HAP-1 (cell line): ENCODE data around the gene SLC66A3.

Experiments
- DNase-seq, 2 experiments: peaks; one replicate each; pipeline ENCODE4 v3.0.0-alpha.2; 2016 to 2020; ENCODE audit warnings: low spot score in 2 of 2
- H3K27me3 ChIP-seq: fragments of 250-450 bp; sonication (Bioruptor Pico); 2 replicates; pipeline ENCODE4 v1.5.1; 2020; ENCODE audit warnings: low read depth, mild to moderate bottlenecking, moderate library complexity
- H3K36me3 ChIP-seq: fragments of 250-450 bp; sonication (Bioruptor Pico); replicated peaks from 2 replicates; pipeline ENCODE4 v1.5.1; 2020; ENCODE audit warnings: mild to moderate bottlenecking
- H3K4me1 ChIP-seq: fragments of 250-450 bp; sonication (Bioruptor Pico); 2 replicates; pipeline ENCODE4 v1.5.1; 2020; ENCODE audit warnings: mild to moderate bottlenecking
- H3K4me3 ChIP-seq: fragments of 250-450 bp; sonication (Bioruptor Pico); 2 replicates; pipeline ENCODE4 v1.5.1; 2020; ENCODE audit warnings: mild to moderate bottlenecking, moderate library complexity
- H3K9me3 ChIP-seq: fragments of 250-450 bp; sonication (Bioruptor Pico); 2 replicates; pipeline ENCODE4 v1.5.1; 2020; ENCODE audit warnings: mild to moderate bottlenecking, moderate library complexity
- in situ Hi-C: fragments of 300-500 bp; cut with MboI; formaldehyde crosslinking; loops from 3 replicates; pipeline ENCODE4 v1.14.3; 2020; ENCODE audit warnings: low sequenced_read_pairs, inconsistent platforms, mixed read lengths

Gene SLC66A3

DNA sequence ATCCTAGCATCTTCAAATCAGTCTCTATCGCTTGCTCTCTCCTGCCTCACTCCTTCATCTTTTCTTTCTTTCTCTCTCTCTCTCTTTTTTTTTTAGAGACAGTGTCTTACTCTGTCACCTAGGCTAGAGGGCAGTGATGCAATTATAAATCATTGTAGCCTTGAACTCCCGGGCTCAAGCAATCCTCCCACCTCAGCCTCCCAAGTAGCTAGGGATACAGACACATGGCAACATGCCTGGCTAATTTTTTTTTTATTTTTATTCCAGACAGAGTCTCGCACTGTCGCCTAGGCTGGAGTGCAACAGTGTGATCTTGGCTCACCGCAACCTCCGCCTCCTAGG lies 10.6 kb upstream of the SLC66A3 start:
- no peaks in the 10 kb centered on the region for H3K4me1 ChIP-seq
- in situ Hi-C loops: loop anchor here (25.0 kb wide), 1 partner anchor 643 kb away; no protein-coding TSS in a partner anchor
- DNase-seq: no peak
- H3K4me3 ChIP-seq: no peak overlapping the region
- no peaks in the 10 kb centered on the region for H3K9me3 ChIP-seq
- no peaks in the 10 kb centered on the region for H3K36me3 ChIP-seq
- peaks cover 4% of the 10 kb centered on the region; the same call in 1 of the 2 replicates for H3K27me3 ChIP-seq

DNA sequence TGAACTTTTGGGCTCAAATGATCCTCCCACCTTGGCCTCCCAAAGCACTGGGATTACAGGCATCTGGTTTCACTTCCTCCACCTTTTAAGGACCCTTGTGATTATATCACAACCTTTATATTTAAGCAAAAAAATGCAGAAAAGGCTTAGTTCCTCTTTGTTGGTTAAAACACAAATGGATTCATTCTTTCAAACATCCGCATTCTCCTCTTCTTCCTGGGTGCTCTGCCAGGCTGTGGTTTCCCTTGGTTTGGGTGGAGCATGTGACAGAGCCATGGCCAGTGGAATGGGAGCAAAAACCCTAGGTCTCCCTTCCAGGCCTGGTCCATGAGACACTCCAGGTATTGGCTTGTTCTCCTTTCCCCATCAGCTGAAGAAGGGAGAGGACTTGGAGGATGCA lies 9.9 kb upstream of the SLC66A3 start:
- H3K27me3 ChIP-seq: peaks cover 4% of the 10 kb centered on the region; the same call in 1 of the 2 replicates
- no peak overlapping the region for H3K4me3 ChIP-seq
- no peaks in the 10 kb centered on the region for H3K36me3 ChIP-seq
- in situ Hi-C loops: loop anchor here (25.0 kb wide), 1 partner anchor 642 kb away; no protein-coding TSS in a partner anchor
- no peak for DNase-seq
- H3K9me3 ChIP-seq: no peaks in the 10 kb centered on the region
- no peaks in the 10 kb centered on the region for H3K4me1 ChIP-seq

DNA sequence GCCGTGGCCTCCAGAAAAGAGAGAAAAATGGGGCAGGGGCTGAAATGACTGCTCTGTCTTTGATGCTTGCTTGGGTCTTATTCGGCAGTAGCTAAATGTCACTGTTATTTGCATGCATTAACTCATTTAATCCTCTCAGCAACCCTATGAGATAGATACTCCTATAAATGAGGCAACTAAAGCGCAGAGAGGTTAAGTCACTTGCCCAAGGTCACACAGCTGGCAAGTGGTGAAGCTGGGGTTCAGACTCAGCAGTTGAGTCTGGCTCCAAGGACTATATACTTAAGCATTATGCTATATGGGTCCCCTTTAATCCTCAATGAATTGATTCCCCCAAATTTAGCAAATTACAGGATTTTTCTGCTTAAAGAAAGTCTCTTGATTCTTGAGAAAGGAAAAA lies 9.2 kb upstream of the SLC66A3 start:
- in situ Hi-C loops: loop anchor here (25.0 kb wide), 1 partner anchor 641 kb away; no protein-coding TSS in a partner anchor
- no peak for DNase-seq
- H3K36me3 ChIP-seq: no peaks in the 10 kb centered on the region
- peaks cover 4% of the 10 kb centered on the region; the same call in 1 of the 2 replicates for H3K27me3 ChIP-seq
- no peaks in the 10 kb centered on the region for H3K4me1 ChIP-seq
- no peak overlapping the region for H3K4me3 ChIP-seq
- H3K9me3 ChIP-seq: no peaks in the 10 kb centered on the region

DNA sequence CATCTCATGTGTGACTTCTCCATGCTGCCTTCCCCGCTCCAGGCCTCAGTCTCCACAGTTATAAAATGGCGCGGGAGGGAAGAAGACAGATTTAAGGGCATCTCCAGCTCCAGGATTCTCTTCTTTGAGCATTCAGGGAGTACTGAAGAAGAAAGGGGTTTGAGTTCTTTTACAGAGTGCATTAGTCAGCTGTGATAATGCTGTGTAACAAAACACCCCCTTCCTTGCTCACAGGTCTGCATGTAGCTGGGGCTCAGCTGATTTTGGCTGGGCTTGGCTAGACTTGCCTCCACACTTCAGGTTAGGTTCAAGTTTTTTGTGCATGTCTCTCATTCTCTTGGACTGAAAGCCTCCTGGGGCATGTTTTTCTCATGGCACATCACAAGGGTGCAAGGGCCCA lies 8.0 kb upstream of the SLC66A3 start:
- Histone ChIP-seq H3K9me3 (no peaks in the 10 kb centered on the region), H3K4me1 (no peaks in the 10 kb centered on the region), H3K27me3 (peaks cover 4% of the 10 kb centered on the region; the same call in 1 of the 2 replicates), H3K4me3 (no peak overlapping the region), H3K36me3 (no peaks in the 10 kb centered on the region)
- in situ Hi-C loops: loop anchor here (25.0 kb wide), 1 partner anchor 640 kb away; no protein-coding TSS in a partner anchor
- no peak for DNase-seq

DNA sequence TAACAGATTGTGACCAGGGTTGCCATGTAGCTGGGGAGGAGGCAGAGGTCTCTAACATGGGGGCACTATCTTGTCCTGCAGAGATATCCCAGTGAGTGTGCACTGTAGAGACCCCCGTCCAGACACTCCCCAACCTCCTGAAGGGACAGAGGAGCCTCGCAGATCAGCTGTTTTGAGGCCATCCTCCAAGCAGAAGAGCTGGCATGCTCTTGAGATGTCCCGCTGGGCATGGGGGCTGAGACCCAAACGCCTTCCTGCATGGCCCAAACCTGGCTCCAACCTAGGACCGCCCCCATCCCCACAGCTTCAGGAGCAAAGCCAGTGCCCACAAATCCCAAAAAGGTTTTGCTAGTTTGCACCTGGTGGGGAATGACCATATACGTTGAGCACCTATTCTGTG lies 2.7 kb upstream of the SLC66A3 start:
- in situ Hi-C loops: no loop called here
- peaks cover 9% of the 10 kb centered on the region for H3K4me1 ChIP-seq
- DNase-seq: no peak
- H3K4me3 ChIP-seq: no peak overlapping the region
- H3K9me3 ChIP-seq: no peaks in the 10 kb centered on the region
- H3K36me3 ChIP-seq: no peaks in the 10 kb centered on the region
- H3K27me3 ChIP-seq: no peaks in the 10 kb centered on the region

DNA sequence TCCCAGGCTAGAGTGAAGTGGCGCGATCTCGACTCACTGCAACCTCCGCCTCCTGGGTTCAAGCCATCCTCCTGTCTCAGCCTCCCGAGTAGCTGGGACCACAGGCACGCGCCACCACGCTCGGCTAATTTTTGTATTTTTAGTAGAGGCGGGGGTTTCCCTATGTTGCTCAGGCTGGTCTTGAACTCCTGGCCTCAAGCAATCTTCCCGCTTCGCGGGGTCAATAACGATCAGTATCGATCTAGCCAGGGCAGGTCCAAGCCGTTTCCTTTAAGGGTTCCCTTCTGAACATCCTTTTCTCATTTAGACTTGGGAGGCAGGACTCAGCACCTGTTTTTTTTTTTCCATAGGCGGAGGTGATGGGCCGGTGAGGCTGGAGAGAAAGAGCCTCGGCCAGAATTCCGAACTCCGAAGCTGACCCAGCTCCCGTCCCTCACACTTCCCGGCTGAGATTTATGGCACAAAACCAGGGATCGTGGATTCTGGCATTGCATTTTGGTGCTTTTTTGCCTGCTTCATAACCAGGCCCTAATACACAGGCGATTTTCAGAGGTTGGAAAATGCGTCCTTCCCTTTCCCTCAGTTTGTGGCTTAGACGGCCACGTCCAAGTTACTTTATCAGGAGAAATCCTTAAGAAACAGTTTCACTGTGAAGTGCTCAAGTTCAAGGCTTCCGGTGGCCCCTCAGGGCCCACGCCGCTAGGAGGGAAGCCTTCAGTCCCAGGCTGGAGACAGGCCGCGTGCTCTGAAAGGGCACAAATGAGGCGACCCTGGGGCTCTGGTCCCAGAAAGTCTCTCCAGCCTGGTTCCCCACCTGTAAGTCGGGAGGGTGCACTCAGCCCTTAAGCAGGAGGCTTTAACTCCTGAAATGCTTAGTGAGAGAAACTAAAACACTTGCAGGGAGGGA lies 998 bp upstream of the SLC66A3 start:
- H3K4me3 ChIP-seq: peak overlapping the region; percentile 33
- H3K4me1 ChIP-seq: peaks cover 9% of the 10 kb centered on the region
- H3K9me3 ChIP-seq: no peaks in the 10 kb centered on the region
- H3K36me3 ChIP-seq: no peaks in the 10 kb centered on the region
- no peak for DNase-seq
- no peaks in the 10 kb centered on the region for H3K27me3 ChIP-seq
- in situ Hi-C loops: no loop called here

DNA sequence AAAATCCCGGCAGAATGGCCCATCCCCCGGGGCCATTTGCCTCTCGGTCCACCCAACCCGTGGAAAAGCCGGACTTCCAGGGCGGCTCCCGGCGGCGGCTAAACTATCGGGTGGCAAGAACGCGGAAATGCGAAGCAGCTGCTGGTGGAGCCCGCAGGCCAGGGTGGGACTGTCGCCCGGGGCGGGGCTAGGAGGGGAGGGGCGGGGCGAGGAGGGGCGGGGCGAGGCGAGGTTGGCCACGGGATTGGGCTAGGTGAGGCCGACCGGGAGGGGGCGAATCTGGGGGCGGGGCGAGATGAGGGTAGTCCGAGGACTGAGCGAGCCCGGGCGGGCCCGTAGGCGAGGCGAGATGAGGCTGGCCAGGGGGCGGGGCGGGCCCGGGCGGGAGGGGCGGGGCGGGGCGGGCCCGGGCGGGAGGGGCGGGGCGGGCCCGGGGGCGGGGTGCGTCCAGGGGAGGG lies 315 bp upstream of the SLC66A3 start:
- peak; percentile 87 to 99 for DNase-seq
- H3K4me1 ChIP-seq: peaks cover 9% of the 10 kb centered on the region
- no peaks in the 10 kb centered on the region for H3K36me3 ChIP-seq
- H3K27me3 ChIP-seq: no peaks in the 10 kb centered on the region
- H3K4me3 ChIP-seq: peak overlapping the region; percentile 33
- in situ Hi-C loops: no loop called here
- no peaks in the 10 kb centered on the region for H3K9me3 ChIP-seq

DNA sequence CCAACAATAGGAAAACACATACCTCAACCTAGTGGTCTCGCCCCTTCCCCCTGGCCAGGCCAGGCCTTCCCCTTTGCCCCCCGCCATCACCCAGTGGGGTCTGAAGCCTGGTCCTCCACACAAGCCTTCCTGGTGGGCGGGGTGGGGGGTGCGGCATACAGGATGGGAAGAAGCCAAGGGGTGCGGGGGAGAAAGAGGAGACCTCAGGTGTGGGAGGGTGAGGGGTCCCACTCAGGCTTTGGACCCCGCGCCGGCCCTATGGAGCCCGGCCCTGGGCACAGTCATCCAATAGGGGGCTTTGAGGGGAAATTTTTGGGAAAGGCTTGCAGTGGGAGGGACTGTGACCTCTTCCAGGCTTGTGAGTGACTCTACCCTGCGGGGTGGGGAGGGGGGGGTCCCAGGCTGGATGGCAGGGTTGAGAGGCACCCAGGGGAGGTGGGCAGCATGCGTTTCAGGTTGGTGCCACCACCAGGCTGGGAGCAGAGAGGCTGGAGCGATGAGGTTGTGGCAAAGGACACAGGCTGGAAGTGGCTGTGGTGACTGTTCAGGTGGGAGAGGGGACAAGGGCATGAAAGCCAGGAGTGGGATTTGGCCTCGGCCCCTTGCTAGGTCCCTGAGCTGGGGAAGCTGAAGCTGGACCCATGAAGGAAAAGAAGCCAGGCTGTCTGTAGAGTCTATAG lies 1.3 kb downstream of the SLC66A3 start:
- DNase-seq: no peak
- no peak overlapping the region for H3K4me3 ChIP-seq
- H3K4me1 ChIP-seq: peaks cover 9% of the 10 kb centered on the region
- H3K27me3 ChIP-seq: no peaks in the 10 kb centered on the region
- no peaks in the 10 kb centered on the region for H3K36me3 ChIP-seq
- in situ Hi-C loops: no loop called here
- no peaks in the 10 kb centered on the region for H3K9me3 ChIP-seq

DNA sequence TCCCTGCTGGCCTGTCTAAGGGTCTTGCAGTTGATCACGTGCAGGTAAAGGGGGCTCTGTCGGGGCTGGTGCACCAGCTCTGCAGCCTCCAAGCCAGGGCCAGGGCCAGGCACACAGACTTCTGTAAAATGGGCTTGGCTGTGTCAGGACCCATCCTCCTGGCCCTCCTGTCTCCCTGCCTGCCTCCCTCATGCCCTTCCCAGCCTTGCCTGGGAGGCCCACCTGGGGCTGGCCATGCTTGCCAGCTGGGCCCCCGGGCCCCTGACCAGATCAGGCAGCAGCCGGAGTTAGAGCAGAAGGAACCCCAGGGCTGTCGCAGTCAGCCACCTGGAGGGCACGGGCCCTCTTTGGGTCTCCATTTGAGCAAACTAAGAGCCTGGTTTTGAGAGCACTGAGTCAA lies 2.0 kb downstream of the SLC66A3 start:
- no peaks in the 10 kb centered on the region for H3K36me3 ChIP-seq
- no peaks in the 10 kb centered on the region for H3K9me3 ChIP-seq
- H3K4me1 ChIP-seq: peaks cover 9% of the 10 kb centered on the region
- no peak overlapping the region for H3K4me3 ChIP-seq
- in situ Hi-C loops: no loop called here
- no peaks in the 10 kb centered on the region for H3K27me3 ChIP-seq
- no peak for DNase-seq

DNA sequence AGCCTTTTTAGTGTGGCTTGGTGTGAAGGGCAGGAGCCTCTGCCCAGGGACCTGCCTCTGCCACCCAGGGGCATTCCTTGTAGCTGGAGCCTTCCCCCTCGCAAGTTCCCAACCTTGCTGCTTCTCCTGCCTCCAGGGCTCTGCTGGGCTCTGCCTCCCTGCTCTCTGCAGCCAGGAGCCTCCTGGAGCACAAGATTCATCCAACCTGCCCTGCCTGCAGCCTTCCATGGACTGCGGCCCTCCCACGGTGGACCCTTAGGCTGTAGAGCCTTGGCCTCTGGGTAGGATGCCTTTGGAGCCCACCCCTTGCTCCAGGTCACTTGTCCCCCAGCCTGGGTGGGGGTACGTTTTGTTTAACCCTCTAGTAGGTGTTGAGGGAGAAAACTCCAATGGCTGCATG lies 2.5 kb downstream of the SLC66A3 start:
- H3K27me3 ChIP-seq: no peaks in the 10 kb centered on the region
- H3K9me3 ChIP-seq: no peaks in the 10 kb centered on the region
- H3K36me3 ChIP-seq: no peaks in the 10 kb centered on the region
- H3K4me1 ChIP-seq: peaks cover 9% of the 10 kb centered on the region
- DNase-seq: no peak
- in situ Hi-C loops: no loop called here
- no peak overlapping the region for H3K4me3 ChIP-seq

DNA sequence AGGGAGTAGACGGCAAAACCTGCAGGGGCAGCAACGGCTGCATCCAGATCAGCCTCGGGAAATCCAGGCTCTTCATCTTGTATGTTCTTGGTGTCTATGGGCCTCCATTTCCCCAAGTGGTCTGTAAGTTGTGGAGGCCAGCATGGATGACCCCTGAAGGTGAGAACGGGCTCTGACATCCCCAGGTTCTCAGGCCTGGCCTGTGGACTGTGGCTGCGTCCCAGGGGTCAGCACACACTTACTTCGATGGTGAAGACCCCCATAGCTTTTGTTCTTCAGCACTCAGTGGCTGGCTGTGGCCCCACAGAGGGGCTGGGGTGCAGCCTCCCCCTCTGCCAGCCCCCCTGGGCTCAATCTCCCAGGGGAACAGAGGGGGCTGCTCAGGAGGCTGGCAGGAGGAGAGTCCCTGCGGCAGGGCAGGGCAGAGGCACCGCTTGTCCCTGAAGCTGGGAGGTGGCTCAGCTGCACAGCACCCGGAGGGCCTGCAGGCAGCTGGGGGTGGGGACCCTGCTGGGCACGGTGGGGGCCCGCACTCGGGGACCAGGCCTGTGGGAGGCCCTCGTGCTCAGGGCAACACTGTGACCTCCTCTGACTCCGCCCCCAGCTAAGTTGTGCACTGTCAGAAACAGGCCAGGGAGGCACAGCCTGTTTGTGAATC lies 3.8 kb downstream of the SLC66A3 start:
- peaks cover 9% of the 10 kb centered on the region for H3K4me1 ChIP-seq
- no peaks in the 10 kb centered on the region for H3K27me3 ChIP-seq
- DNase-seq: no peak
- H3K36me3 ChIP-seq: no peaks in the 10 kb centered on the region
- no peak overlapping the region for H3K4me3 ChIP-seq
- H3K9me3 ChIP-seq: no peaks in the 10 kb centered on the region
- in situ Hi-C loops: no loop called here

DNA sequence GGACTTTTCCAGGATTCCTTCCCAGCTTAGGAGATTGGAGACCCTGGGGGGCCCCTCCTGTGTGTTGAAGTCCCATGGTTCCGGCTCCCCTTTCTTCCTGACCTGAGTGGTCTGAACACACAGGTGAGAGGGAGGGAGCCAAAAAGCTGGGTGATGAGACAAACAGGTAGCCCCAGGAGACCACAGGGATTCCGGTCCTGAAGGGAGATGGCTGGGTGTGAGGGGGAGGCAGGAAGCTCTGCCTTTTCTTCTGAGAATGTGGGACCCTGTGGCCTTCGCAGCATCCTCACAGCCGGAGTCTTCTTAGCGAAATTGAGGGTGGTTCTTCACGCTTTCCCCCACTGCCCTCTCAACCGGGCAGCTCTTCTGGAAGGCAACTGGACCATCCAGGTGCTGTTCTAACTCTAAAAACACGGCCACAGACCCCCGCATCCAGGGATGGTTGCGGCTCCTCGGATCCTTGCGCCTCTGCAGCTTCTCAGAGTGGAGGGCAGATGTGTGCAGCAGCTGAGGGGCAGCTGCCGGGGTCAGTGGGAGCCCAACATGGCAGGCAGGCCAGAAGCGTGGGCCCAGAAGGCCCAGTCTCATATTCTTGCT lies 4.4 kb downstream of the SLC66A3 start:
- Histone ChIP-seq H3K4me1 (peaks cover 5% of the 10 kb centered on the region), H3K4me3 (no peak overlapping the region), H3K9me3 (no peaks in the 10 kb centered on the region), H3K27me3 (no peaks in the 10 kb centered on the region), H3K36me3 (no peaks in the 10 kb centered on the region)
- DNase-seq: no peak
- in situ Hi-C loops: no loop called here

DNA sequence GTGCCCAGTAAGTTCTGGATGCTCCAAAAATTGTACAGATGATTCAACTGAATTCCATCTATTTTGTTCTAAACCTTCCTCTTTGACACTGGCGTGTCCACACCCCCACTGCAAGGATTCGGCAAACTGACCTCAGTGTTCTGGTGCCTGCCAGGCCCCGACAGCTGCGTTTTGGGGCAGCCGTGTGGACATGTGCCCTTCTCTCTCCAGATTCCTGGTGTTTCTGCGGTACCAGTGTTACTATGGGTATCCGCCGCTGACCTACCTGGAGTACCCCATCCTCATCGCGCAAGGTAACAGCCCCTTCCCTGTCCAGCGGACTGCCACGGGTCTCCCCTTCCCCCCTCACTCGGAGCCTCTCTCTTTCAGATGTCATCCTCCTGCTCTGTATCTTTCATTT lies 5.0 kb downstream of the SLC66A3 start:
- no peak for DNase-seq
- H3K36me3 ChIP-seq: no peaks in the 10 kb centered on the region
- H3K4me3 ChIP-seq: no peak overlapping the region
- in situ Hi-C loops: no loop called here
- no peaks in the 10 kb centered on the region for H3K9me3 ChIP-seq
- H3K27me3 ChIP-seq: no peaks in the 10 kb centered on the region
- H3K4me1 ChIP-seq: peaks cover 4% of the 10 kb centered on the region; the same call in 1 of the 2 replicates
